HAP-1 (cell line): ENCODE results near the gene GAPT.

Experiments
- DNase-seq, 2 experiments: peaks; one replicate each; pipeline ENCODE4 v3.0.0-alpha.2; 2016 to 2020; ENCODE audit warnings: low spot score in 2 of 2
- H3K27me3 ChIP-seq: fragments of 250-450 bp; sonication (Bioruptor Pico); 2 replicates; pipeline ENCODE4 v1.5.1; 2020; ENCODE audit warnings: low read depth, mild to moderate bottlenecking, moderate library complexity
- H3K36me3 ChIP-seq: fragments of 250-450 bp; sonication (Bioruptor Pico); replicated peaks from 2 replicates; pipeline ENCODE4 v1.5.1; 2020; ENCODE audit warnings: mild to moderate bottlenecking
- H3K4me1 ChIP-seq: fragments of 250-450 bp; sonication (Bioruptor Pico); 2 replicates; pipeline ENCODE4 v1.5.1; 2020; ENCODE audit warnings: mild to moderate bottlenecking
- H3K4me3 ChIP-seq: fragments of 250-450 bp; sonication (Bioruptor Pico); 2 replicates; pipeline ENCODE4 v1.5.1; 2020; ENCODE audit warnings: mild to moderate bottlenecking, moderate library complexity
- H3K9me3 ChIP-seq: fragments of 250-450 bp; sonication (Bioruptor Pico); 2 replicates; pipeline ENCODE4 v1.5.1; 2020; ENCODE audit warnings: mild to moderate bottlenecking, moderate library complexity
- in situ Hi-C: fragments of 300-500 bp; cut with MboI; formaldehyde crosslinking; loops from 3 replicates; pipeline ENCODE4 v1.14.3; 2020; ENCODE audit warnings: low sequenced_read_pairs, inconsistent platforms, mixed read lengths

GAPT gene

DNA sequence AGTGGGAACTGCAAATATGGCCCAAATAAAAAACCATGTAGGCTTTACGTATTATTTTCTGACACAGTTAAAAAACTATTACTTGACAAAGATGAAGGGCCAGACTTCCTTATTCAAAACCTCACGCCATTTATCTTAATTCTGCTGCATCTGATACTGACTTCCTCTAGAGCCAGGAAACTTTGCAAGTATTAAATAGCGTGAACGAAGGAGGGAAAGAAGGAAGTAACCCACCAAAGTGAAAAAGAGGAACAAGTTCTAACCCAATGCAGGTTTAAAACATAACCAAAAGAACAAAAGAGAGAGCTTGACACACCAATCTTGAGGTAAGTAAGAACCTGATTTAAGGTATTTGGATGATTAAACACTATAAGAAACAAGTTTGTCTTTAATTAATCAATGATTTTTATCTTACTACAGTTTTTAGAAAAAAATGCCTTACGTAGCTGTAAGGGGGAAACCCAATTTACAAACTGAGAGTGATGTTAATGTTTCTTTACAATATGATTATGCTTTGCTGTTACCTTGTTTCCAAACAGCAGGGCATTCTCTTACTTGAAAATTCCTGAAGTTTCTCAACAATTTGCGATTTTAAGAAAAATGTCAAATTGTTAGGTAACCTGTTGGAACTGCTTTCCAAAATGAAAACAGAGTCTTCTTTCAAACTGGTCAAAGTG is at the start of gene GAPT:
Gene GAPT (plus strand): TSS at position 220 of the 677 bp plus-strand sequence. CDS start 3,102 bp downstream, outside the sequence.
- no peaks in the 10 kb centered on the region for H3K4me1 ChIP-seq
- in situ Hi-C loops = no loop called here
- no peak within 1 kb of the TSS for H3K4me3 ChIP-seq

GRCh38 chr5:58444805-58445204 is 46.4 kb upstream of the GAPT start:
- in situ Hi-C loops = no loop called here
- H3K27me3 ChIP-seq = no peaks in the 10 kb centered on the region
- no peaks in the 10 kb centered on the region for H3K36me3 ChIP-seq
- no peak overlapping the region for H3K4me3 ChIP-seq
- no peak for DNase-seq
- no peaks in the 10 kb centered on the region for H3K4me1 ChIP-seq
- H3K9me3 ChIP-seq = no peaks in the 10 kb centered on the region

More for the DNA sequence above, at the start of gene GAPT:
- H3K9me3 ChIP-seq = no peaks in the 10 kb centered on the region
- no peaks in the 10 kb centered on the region for H3K27me3 ChIP-seq
- no peaks in the 10 kb centered on the region for H3K36me3 ChIP-seq
- DNase-seq = no peak

- H3K4me3 ChIP-seq = no peak overlapping the region
- no peaks in the 10 kb centered on the region for H3K27me3 ChIP-seq
- no peaks in the 10 kb centered on the region for H3K9me3 ChIP-seq
- DNase-seq = no peak
- no peaks in the 10 kb centered on the region for H3K36me3 ChIP-seq
- in situ Hi-C loops = no loop called here
- H3K4me1 ChIP-seq = no peaks in the 10 kb centered on the region
Measured at GRCh38 chr5:58446024-58446423, 45.2 kb upstream of the GAPT start.

DNA sequence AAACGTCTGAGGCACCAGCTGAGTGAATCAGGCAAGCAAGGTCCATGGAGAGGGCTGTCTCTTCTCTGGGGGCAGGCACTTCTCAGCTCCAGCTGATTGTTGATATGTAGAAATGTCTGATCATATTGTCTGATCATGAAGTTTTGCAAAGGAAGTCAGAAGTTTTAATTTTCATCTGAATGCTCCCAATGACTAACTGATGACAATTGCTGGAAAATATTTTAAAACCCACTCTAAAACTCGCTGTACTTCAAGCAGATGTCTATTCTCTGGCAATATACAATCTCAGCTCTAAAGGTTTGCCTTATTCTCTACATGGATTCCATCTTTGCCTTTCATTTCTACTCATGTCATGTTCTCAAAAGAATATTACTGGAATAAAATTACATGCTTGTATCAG is 44.0 kb upstream of the GAPT start:
- H3K27me3 ChIP-seq = no peaks in the 10 kb centered on the region
- no peaks in the 10 kb centered on the region for H3K36me3 ChIP-seq
- DNase-seq = no peak
- no peaks in the 10 kb centered on the region for H3K4me1 ChIP-seq
- in situ Hi-C loops = no loop called here
- no peak overlapping the region for H3K4me3 ChIP-seq
- H3K9me3 ChIP-seq = no peaks in the 10 kb centered on the region

- no peaks in the 10 kb centered on the region for H3K9me3 ChIP-seq
- no peaks in the 10 kb centered on the region; the same call in 1 of the 2 replicates for H3K36me3 ChIP-seq
- H3K4me1 ChIP-seq = no peaks in the 10 kb centered on the region
- no peak overlapping the region for H3K4me3 ChIP-seq
- no peak for DNase-seq
- no peaks in the 10 kb centered on the region for H3K27me3 ChIP-seq
- in situ Hi-C loops = loop anchor here (25.0 kb wide), 1 partner anchor 663 kb away; no protein-coding TSS in a partner anchor
Measured at GRCh38 chr5:58450018-58450417, 41.2 kb upstream of the GAPT start.

DNA sequence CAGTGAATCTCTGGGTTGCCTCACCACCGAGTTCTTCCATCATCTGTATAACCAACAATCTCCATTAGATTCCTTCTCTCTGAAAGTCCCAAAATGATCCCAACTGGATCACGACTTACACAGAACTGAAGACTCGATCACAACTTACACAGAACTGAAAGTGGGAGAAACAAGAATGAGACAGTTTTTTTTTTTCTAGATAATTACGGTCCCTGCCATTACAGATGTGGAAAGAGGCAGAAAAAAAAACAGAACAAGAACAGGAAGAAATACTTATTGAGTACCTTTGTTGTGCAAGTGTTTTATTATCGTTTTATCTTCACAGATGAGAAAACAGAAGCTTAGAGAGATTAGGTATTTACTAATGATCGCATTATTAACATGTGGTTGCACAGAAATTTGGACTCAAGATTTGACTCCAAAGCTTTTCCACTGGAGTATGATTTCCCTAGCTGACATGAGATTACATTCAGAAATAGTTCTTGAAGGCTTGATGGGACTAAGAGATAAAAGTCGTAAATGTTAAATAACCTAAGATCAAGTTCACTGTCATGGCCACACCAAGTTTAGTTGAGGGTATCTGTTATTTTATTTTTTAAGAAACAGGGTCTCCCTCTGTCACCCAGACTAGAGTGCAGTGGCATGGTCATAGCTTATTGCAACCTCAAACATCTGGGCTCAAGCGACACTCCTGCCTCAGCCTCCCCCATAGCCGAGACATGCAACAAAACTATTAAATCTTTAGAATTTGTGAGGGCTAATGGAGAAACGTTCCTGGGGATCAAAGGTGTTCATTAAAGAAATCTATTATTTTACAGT is 40.2 kb upstream of the GAPT start:
- H3K36me3 ChIP-seq = peaks cover 2% of the 10 kb centered on the region; the same call in 1 of the 2 replicates
- H3K9me3 ChIP-seq = no peaks in the 10 kb centered on the region
- H3K4me3 ChIP-seq = no peak overlapping the region
- DNase-seq = no peak
- no peaks in the 10 kb centered on the region for H3K4me1 ChIP-seq
- in situ Hi-C loops = loop anchor here (25.0 kb wide), 1 partner anchor 664 kb away; no protein-coding TSS in a partner anchor
- no peaks in the 10 kb centered on the region for H3K27me3 ChIP-seq

- H3K9me3 ChIP-seq = no peaks in the 10 kb centered on the region
- H3K36me3 ChIP-seq = peaks cover 7% of the 10 kb centered on the region; the same call in 1 of the 2 replicates
- in situ Hi-C loops = loop anchor here (25.0 kb wide), 1 partner anchor 665 kb away; no protein-coding TSS in a partner anchor
- H3K4me3 ChIP-seq = no peak overlapping the region
- no peaks in the 10 kb centered on the region for H3K27me3 ChIP-seq
- H3K4me1 ChIP-seq = no peaks in the 10 kb centered on the region
- no peak for DNase-seq
Measured at GRCh38 chr5:58451732-58452565, 39.3 kb upstream of the GAPT start.

DNA sequence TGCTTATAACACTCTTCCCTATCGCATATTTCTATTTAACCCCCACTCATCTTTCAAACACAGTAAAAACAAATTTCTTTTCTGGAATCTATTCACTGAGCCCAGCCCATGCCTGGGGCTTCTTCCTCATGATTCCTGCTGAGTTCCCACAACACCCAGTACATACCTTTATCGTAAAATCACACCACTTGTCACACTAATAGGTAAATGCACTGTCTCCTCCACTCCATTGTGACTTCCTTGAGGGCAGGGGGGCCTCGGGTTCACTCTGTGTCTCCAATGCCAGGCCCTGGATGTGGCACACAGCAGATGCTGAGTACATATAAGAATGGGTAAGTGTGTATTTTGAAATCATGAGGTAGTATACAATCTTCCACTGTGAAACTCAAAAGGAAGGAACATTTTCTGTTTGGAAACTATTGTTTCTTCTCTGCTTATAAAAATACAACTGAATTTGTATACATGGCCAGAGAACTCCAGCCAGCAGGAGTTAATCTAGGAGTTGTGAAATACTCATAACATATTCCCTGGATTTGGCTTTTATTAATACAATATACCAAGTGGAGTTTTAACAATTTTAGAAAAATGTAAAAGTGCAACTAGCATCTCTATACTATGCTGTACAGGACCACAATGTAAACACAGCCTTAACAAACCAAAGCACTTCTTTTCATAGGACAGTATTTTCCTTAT is 38.5 kb upstream of the GAPT start:
- H3K9me3 ChIP-seq = no peaks in the 10 kb centered on the region
- in situ Hi-C loops = loop anchor here (25.0 kb wide), 1 partner anchor 665 kb away; no protein-coding TSS in a partner anchor
- no peaks in the 10 kb centered on the region for H3K27me3 ChIP-seq
- H3K4me3 ChIP-seq = no peak overlapping the region
- peaks cover 7% of the 10 kb centered on the region; the same call in 1 of the 2 replicates for H3K36me3 ChIP-seq
- H3K4me1 ChIP-seq = no peaks in the 10 kb centered on the region
- no peak for DNase-seq

GRCh38 chr5:58453306-58453705 is 37.9 kb upstream of the GAPT start:
- Histone ChIP-seq H3K9me3 (no peaks in the 10 kb centered on the region), H3K4me3 (no peak overlapping the region), H3K36me3 (peaks cover 7% of the 10 kb centered on the region; the same call in 1 of the 2 replicates), H3K4me1 (no peaks in the 10 kb centered on the region), H3K27me3 (no peaks in the 10 kb centered on the region)
- no peak for DNase-seq
- in situ Hi-C loops = loop anchor here (25.0 kb wide), 1 partner anchor 666 kb away; no protein-coding TSS in a partner anchor

- Histone ChIP-seq H3K36me3 (peaks cover 7% of the 10 kb centered on the region; the same call in 1 of the 2 replicates), H3K4me1 (0 out of 2 replicates have a peak, but pooled peaks cover 3% of the 10 kb centered on the region), H3K4me3 (no peak overlapping the region), H3K27me3 (no peaks in the 10 kb centered on the region), H3K9me3 (no peaks in the 10 kb centered on the region)
- no peak for DNase-seq
- in situ Hi-C loops = loop anchor here (25.0 kb wide), 1 partner anchor 667 kb away; no protein-coding TSS in a partner anchor
Measured at GRCh38 chr5:58454025-58454424, 37.2 kb upstream of the GAPT start.

DNA sequence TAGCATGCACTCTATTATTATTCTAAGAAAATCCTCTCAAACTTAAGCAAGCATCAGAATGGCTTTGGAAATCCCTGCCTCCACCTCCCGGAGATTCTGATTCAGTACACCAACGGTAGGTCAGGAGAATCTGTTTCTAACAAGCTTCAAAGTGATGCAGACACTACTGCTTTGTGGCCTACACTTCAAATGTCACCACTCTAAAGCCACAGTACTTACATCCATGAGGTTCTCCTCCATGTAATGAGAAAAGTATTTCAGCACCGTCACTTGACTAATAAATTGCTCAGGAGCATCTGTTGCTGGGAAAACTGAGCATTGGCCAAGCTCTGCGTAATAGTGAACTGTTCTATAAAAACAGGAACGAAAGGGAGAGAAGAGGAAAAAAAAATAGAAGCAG is 36.2 kb upstream of the GAPT start:
- in situ Hi-C loops = loop anchor here (25.0 kb wide), 1 partner anchor 668 kb away; no protein-coding TSS in a partner anchor
- no peaks in the 10 kb centered on the region for H3K27me3 ChIP-seq
- peaks cover 3% of the 10 kb centered on the region; the same call in 1 of the 2 replicates for H3K4me1 ChIP-seq
- no peaks in the 10 kb centered on the region for H3K9me3 ChIP-seq
- peaks cover 7% of the 10 kb centered on the region; the same call in 1 of the 2 replicates for H3K36me3 ChIP-seq
- DNase-seq = no peak
- H3K4me3 ChIP-seq = no peak overlapping the region

DNA sequence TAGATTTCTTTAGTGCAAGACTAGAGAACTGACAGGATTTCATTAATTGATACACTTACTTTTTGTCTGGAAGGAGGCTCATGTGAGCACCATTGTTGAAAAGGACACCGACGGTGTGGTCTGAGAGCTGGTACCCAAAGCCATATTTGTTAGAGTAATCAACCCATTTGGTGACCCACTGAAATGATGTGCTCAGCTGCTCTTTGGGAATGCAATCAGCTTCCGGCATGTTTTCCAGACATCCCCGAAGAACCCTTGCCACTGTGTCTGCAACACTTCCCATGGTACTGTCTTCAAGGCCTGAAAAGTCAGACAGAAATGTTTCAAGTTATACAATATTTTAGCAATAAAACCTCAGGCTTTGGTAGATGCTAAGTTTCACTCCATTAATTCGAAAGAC is 35.8 kb upstream of the GAPT start:
- H3K27me3 ChIP-seq = no peaks in the 10 kb centered on the region
- no peak for DNase-seq
- H3K36me3 ChIP-seq = peaks cover 7% of the 10 kb centered on the region; the same call in 1 of the 2 replicates
- no peaks in the 10 kb centered on the region for H3K9me3 ChIP-seq
- no peak overlapping the region for H3K4me3 ChIP-seq
- in situ Hi-C loops = loop anchor here (25.0 kb wide), 1 partner anchor 668 kb away; no protein-coding TSS in a partner anchor
- H3K4me1 ChIP-seq = peaks cover 6% of the 10 kb centered on the region; the same call in 1 of the 2 replicates
